Right lobe of liver (tissue), 6 donors: ENCODE results near the gene TTC28. TPM values are rescaled to one million over a fixed set of nuclear protein-coding genes. Genes with fewer than 3 reads are reported as not detected.

Experiments
- ATAC-seq, 4 donors: fragments of 200-7000 bp; cut with Tn5 transposase; one replicate each; pipeline ENCODE4 v1.9.1; 2020; ENCODE audit warnings: mild to moderate bottlenecking in 4 of 4, moderate library complexity in 4 of 4
- DNase-seq, 3 donors: peaks; one replicate each; pipeline ENCODE4 v3.0.0-alpha.2; 2020
- H3K27ac ChIP-seq, 3 donors: fragments of 200-600 bp; one replicate each; pipeline ENCODE4 v1.8.0; 2022
- H3K27me3 ChIP-seq, 2 donors: fragments of 200-600 bp; one replicate each; pipeline ENCODE4 v1.8.0; 2022
- H3K36me3 ChIP-seq, 4 donors: fragments of 200-600 bp; sonication (generic) in 1 of 4; one replicate each; pipeline versions ENCODE4 v1.5.1 to v1.8.0; 2017 to 2022; ENCODE audit warnings: control low read depth in 1 of 4
- H3K4me1 ChIP-seq, 4 donors: fragments of 200-600 bp; sonication (generic) in 1 of 4; one replicate each; pipeline versions ENCODE4 v1.5.1 to v1.8.0; 2017 to 2022; ENCODE audit warnings: control low read depth in 1 of 4
- H3K4me3 ChIP-seq, 3 donors: fragments of 200-600 bp; one replicate each; pipeline ENCODE4 v1.8.0; 2022
- H3K9me3 ChIP-seq, 4 donors: fragments of 200-600 bp; sonication (generic) in 1 of 4; one replicate each; pipeline versions ENCODE4 v1.5.1 to v1.8.0; 2017 to 2022; ENCODE audit warnings: control low read depth in 1 of 4
- POLR2A ChIP-seq: fragments of 450-650 bp; IDR thresholded peaks from one replicate; pipeline ENCODE4 v1.6.1; 2017; ENCODE audit warnings: antibody characterized with exemption, mild to moderate bottlenecking
- WGBS: methylation state at CpG from one replicate; pipeline ENCODE4 v1.1.6; 2018; ENCODE audit warnings: low coverage, low lambda C conversion rate; ENCODE audit not compliant: insufficient coverage; ENCODE audit errors: missing lambda C conversion rate; 5-methylcytosine and 5-hydroxymethylcytosine counted together
- intact Hi-C, 2 donors: fragments of 100-400 bp; cut with DNase I; formaldehyde crosslinking; loops; one replicate each; pipeline versions ENCODE4 v1.11.2 to v1.14.1; 2022
- total RNA-seq, 6 experiments: library from RNA; depleted of rRNA in 2 of 6; stranded (reverse); fragments of >200 nt in 2 of 6; fragmentation: NEBNext Ultra II Directional in 3 of 6; extraction: Animal tissue kit (Norgen Biotek cat#: 25700) in 3 of 6; gene quantifications; one replicate each; pipeline versions ENCODE4 v1.1.0 to v1.2.4, GENCODE V29; 2016 to 2023
- TF ChIP-seq, protein P1 (sequence below), 4 donors: fragments of 200-600 bp in 3 of 4; fragments of 450-650 bp in 1 of 4; IDR thresholded peaks; one replicate each; pipeline versions ENCODE4 v1.5.1 to v1.8.0; 2016 to 2022; ENCODE audit warnings: antibody characterized with exemption in 4 of 4, mild to moderate bottlenecking in 2 of 4
- donor health status: DM: no; HTN: yes; CAD: no.
- donor health status: DM: no; HTN: no; CAD: no.
- donor health status: DM: no; HTN: no; CAD: no.
- donor health status: DM: no; HTN: yes; CAD: no.
- donor health status: DM: no; HTN: yes; CAD: no.

The TTC28 gene
- total RNA-seq, 6 experiments from 2014 or later = 9.4 to 38.3 (median 15.0) TPM

DNA sequence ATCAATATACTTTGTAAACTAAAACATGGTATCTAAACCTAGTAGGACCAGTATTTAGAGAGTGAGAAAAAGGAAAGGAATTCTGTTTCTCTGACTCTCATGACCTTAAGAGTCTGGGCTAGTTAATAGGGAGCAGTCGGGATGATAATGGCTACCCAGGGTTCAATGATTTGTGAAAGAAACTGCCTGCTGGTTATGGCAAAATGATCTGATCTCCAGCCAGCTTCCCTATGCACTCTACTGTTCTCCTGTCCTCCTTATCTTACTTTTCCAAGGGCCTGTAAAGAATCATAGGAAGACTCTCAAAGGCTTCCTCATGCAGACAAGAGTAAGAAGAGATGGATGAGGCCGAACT lies 567.5 kb downstream of the TTC28 start:
- Histone ChIP-seq H3K27ac (no peak overlapping the region), H3K36me3 (no peaks in the 10 kb centered on the region), H3K4me3 (no peak overlapping the region), H3K4me1 (no peaks in the 10 kb centered on the region), H3K9me3 (no peaks in the 10 kb centered on the region), H3K27me3 (no peaks in the 10 kb centered on the region)
- no peak for TF ChIP-seq POLR2A
- TF ChIP-seq, protein P1, sequence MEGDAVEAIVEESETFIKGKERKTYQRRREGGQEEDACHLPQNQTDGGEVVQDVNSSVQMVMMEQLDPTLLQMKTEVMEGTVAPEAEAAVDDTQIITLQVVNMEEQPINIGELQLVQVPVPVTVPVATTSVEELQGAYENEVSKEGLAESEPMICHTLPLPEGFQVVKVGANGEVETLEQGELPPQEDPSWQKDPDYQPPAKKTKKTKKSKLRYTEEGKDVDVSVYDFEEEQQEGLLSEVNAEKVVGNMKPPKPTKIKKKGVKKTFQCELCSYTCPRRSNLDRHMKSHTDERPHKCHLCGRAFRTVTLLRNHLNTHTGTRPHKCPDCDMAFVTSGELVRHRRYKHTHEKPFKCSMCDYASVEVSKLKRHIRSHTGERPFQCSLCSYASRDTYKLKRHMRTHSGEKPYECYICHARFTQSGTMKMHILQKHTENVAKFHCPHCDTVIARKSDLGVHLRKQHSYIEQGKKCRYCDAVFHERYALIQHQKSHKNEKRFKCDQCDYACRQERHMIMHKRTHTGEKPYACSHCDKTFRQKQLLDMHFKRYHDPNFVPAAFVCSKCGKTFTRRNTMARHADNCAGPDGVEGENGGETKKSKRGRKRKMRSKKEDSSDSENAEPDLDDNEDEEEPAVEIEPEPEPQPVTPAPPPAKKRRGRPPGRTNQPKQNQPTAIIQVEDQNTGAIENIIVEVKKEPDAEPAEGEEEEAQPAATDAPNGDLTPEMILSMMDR (IDR thresholded peaks at IDR 0.05) = no peak
- WGBS = 67% methylated on average over 2 of the region's 2 CpGs
- ATAC-seq (no peak), DNase-seq (no peak)
- intact Hi-C loops = no loop called here

DNA sequence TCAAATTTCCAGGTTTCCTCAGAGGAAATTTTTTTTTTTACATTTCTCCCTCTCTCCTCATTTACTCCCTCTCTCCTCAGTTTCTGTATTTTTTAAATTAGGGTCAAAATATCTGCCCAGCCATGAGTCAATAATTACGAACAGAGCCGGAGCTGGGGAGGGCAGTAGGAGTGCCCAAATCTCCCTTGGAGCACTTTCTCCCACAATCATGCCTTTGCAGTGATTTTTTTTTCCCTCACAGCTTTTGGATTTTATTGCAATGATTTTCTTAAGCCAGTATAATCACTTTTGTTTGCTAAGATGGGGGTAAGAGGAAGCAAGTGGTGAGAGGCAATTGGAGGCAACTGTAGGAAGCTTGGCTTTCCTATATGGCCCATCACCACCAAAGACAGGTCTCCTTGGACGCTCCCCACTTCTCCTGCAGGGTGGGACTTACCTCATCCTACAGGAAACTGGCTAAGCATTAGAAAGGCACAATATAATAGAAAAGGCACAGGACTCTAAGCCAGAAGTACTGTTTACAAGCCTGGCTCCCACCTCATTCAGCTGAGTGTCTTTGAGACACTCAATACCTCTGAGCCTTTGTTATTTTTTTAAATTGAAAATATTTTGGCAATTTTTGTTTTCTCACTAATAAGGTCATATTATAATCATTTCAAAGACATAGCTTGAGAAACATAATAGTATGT lies 568.0 kb downstream of the TTC28 start:
- no peak overlapping the region for H3K27ac ChIP-seq
- 82% methylated on average over 3 of the region's 3 CpGs for WGBS
- ATAC-seq (no peak), DNase-seq (no peak)
- no peaks in the 10 kb centered on the region for H3K27me3 ChIP-seq
- H3K9me3 ChIP-seq = no peaks in the 10 kb centered on the region
- H3K4me1 ChIP-seq = no peaks in the 10 kb centered on the region
- intact Hi-C loops = no loop called here
- H3K36me3 ChIP-seq = no peaks in the 10 kb centered on the region
- TF ChIP-seq, protein P1 (IDR thresholded peaks at IDR 0.05) = no peak
- no peak for TF ChIP-seq POLR2A
- H3K4me3 ChIP-seq = no peak overlapping the region

DNA sequence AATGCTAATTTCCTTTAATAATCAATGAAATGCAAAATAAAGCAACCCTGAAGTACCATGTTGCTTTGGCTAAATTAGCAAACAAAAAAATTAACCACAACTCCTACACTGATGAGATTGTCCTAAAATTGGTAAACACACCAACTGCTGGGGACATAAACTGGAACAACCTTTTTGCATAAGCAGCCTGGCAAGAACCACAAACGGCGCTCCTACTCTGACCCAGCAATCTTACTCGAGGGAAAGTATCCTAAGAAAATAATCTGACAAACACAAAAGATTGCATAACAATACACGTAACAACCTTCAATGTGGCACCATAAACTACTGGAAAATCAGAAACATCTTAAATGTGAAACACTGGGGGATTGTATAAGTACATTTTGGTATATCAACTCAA lies 570.8 kb downstream of the TTC28 start:
- WGBS = 63% methylated on average over 4 of the region's 4 CpGs
- TF ChIP-seq, protein P1 (IDR thresholded peaks at IDR 0.05) = no peak
- no peak for TF ChIP-seq POLR2A
- ATAC-seq = no peak

DNA sequence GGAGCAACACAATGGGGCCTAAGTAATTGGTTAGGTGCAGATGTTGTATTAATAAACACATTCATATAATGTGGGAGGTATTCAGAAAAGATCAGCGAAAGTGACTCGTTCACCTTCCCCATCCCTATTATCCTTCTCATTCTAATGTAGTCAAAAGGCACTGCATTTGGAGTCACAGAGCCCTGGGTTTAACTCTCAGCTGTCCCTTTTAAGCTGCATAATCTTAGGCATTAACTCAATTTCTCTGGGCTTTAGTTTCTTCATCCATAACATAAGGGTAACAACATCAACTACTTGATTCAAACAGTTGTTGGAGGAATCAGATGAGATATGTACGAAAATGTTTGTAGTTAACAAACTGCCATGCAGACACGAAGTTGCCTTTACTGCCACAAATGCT lies 573.0 kb downstream of the TTC28 start:
- no peak for DNase-seq
- H3K4me3 ChIP-seq = no peak overlapping the region
- intact Hi-C loops = no loop called here
- TF ChIP-seq POLR2A = no peak
- TF ChIP-seq, protein P1 (IDR thresholded peaks at IDR 0.05) = no peak
- H3K4me1 ChIP-seq = no peaks in the 10 kb centered on the region
- no peaks in the 10 kb centered on the region for H3K9me3 ChIP-seq
- ATAC-seq = no peak
- H3K36me3 ChIP-seq = no peaks in the 10 kb centered on the region
- H3K27me3 ChIP-seq = no peaks in the 10 kb centered on the region
- H3K27ac ChIP-seq = no peak overlapping the region
- 95% methylated on average over 4 of the region's 4 CpGs for WGBS

More for the DNA sequence above, 570.8 kb downstream of the TTC28 start:
- intact Hi-C loops = no loop called here
- H3K27me3 ChIP-seq = no peaks in the 10 kb centered on the region
- H3K4me3 ChIP-seq = no peak overlapping the region
- no peaks in the 10 kb centered on the region for H3K4me1 ChIP-seq
- H3K36me3 ChIP-seq = no peaks in the 10 kb centered on the region
- H3K27ac ChIP-seq = no peak overlapping the region
- DNase-seq = no peak
- H3K9me3 ChIP-seq = no peaks in the 10 kb centered on the region
